ENCODE measurements around the gene MSI2. TPM values are rescaled to one million over a fixed set of nuclear protein-coding genes. Genes with fewer than 3 reads are reported as not detected.

The MSI2 gene
- total RNA-seq, 1 donor from 2014 or later, result 144 TPM

GRCh38 chr17:57236686-57237299, 19.5 kb upstream of the MSI2 start:
- TF ChIP-seq CTCF (IDR thresholded peaks at IDR 0.05; ENCODE audit: unreplicated experiment), result no peak
- Mint-ChIP-seq H3K36me3 (no peaks in the 10 kb centered on the region), H3K9me3 (no peaks in the 10 kb centered on the region), H3K4me1 (peaks cover 7% of the 10 kb centered on the region), H3K27me3 (ENCODE audit: low read depth) (no peaks in the 10 kb centered on the region), H3K27ac (no peak overlapping the region), H3K4me3 (no peak overlapping the region)
- DNase-seq (ENCODE audit: low spot score in 2 of 2, unreplicated experiment in 2 of 2), result no peak

GRCh38 chr17:57240648-57241047, 15.7 kb upstream of the MSI2 start:
- Mint-ChIP-seq H3K4me3 (no peak overlapping the region), H3K9me3 (no peaks in the 10 kb centered on the region), H3K4me1 (peaks cover 13% of the 10 kb centered on the region), H3K27me3 (ENCODE audit: low read depth) (no peaks in the 10 kb centered on the region), H3K27ac (no peak overlapping the region), H3K36me3 (no peaks in the 10 kb centered on the region)
- no peak for DNase-seq (ENCODE audit: low spot score in 2 of 2, unreplicated experiment in 2 of 2)
- TF ChIP-seq CTCF (IDR thresholded peaks at IDR 0.05; ENCODE audit: unreplicated experiment), result no peak

DNA sequence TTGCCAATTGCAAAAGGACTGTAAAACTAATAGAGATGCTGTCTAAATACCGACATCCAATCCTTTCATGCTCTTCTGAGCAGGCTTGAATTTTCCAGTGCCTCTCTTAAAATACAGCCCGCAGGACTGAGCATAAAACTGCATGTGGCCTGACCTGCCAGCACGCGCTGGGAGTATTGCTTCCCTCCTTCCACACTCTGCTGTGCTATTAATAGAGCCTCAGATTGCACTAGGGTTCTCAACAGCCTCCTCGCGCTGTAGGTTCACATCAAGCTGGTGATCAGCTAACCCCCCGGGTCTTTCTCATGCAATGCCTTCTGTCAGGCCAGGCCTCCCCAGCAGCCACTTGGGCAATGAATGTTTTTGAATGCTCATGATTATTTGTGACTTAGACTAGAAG, 14.2 kb upstream of the MSI2 start:
- Mint-ChIP-seq H3K27me3 (ENCODE audit: low read depth) (no peaks in the 10 kb centered on the region), H3K36me3 (no peaks in the 10 kb centered on the region), H3K4me3 (no peak overlapping the region), H3K9me3 (peaks cover 6% of the 10 kb centered on the region), H3K27ac (no peak overlapping the region), H3K4me1 (peaks cover 7% of the 10 kb centered on the region)
- TF ChIP-seq CTCF (IDR thresholded peaks at IDR 0.05; ENCODE audit: unreplicated experiment), result no peak
- DNase-seq (ENCODE audit: low spot score in 2 of 2, unreplicated experiment in 2 of 2), result no peak

DNA sequence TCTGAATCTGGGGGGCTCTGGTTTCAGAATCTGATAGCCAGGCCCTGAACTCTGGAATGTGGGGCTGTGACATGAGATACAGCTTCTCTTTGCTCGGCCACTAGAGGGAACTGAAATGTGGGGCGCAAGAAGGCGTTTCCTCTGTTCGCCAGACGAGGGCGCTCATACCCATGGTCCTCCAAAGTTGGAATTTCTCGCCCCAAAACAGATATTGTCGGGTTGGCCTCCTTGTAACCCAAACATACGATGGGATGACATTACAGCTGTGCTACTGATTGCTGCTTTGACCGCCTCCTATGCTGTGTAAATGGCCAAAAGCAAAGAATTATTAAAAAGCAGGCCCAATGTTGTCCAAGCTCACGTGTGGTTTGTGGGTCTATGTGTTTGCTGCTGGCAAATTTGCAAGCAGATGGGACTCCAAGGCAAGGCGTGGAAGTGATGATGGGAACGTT, 13.1 kb upstream of the MSI2 start:
- TF ChIP-seq CTCF (IDR thresholded peaks at IDR 0.05; ENCODE audit: unreplicated experiment), result peak; percentile 87
- H3K4me1 Mint-ChIP-seq, result peaks cover 6% of the 10 kb centered on the region
- H3K4me3 Mint-ChIP-seq, result no peak overlapping the region
- no peak overlapping the region for H3K27ac Mint-ChIP-seq
- no peaks in the 10 kb centered on the region for H3K36me3 Mint-ChIP-seq
- DNase-seq (ENCODE audit: low spot score in 2 of 2, unreplicated experiment in 2 of 2), result peak in 1 of 2 experiments; percentile 73
- no peaks in the 10 kb centered on the region for H3K27me3 Mint-ChIP-seq (ENCODE audit: low read depth)
- peaks cover 6% of the 10 kb centered on the region for H3K9me3 Mint-ChIP-seq

DNA sequence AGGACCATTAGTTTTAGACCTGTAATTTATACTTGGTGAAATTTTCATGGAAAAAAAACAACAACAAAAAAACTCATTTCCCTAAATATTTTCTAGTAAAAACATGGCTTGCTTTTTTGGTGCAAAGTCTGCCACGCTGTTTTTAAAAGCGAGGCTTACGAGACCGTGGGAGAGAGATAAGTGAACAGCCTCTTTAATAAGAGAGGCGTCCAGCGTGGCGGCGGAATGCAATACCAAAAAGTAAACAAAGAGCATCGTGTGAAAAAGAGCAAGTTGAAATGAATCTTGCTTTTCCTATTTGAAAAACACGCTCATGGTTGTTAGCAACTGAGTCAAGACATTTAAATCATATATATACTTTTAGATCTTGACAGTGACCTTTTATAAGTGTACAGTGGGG, 10.5 kb upstream of the MSI2 start:
- TF ChIP-seq CTCF (IDR thresholded peaks at IDR 0.05; ENCODE audit: unreplicated experiment), result no peak
- no peaks in the 10 kb centered on the region for H3K27me3 Mint-ChIP-seq (ENCODE audit: low read depth)
- no peak overlapping the region for H3K4me3 Mint-ChIP-seq
- H3K27ac Mint-ChIP-seq, result no peak overlapping the region
- peaks cover 6% of the 10 kb centered on the region for H3K4me1 Mint-ChIP-seq
- DNase-seq (ENCODE audit: low spot score in 2 of 2, unreplicated experiment in 2 of 2), result no peak
- H3K9me3 Mint-ChIP-seq, result peaks cover 23% of the 10 kb centered on the region
- peaks cover 5% of the 10 kb centered on the region for H3K36me3 Mint-ChIP-seq

DNA sequence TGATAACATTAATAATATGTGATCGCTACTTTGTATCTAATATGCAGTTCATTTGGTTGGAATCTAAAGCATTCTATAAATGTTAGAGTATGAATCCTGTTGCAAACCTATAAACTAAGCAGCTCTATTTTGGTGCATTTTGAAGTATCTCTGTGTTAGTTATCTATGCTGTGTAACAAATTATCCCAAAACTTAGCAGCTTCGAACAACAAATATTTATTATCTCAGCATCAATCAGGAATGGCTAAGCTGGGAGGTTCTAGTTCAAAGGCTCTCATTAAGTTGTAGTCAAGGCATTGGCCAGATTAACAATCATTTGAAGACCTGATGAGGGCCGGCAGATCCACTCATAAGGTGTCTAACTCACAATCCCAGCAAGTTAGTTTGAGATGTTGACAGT, 10.1 kb upstream of the MSI2 start:
- no peak overlapping the region for H3K27ac Mint-ChIP-seq
- H3K27me3 Mint-ChIP-seq (ENCODE audit: low read depth), result no peaks in the 10 kb centered on the region
- H3K9me3 Mint-ChIP-seq, result peaks cover 28% of the 10 kb centered on the region
- TF ChIP-seq CTCF (IDR thresholded peaks at IDR 0.05; ENCODE audit: unreplicated experiment), result no peak
- H3K36me3 Mint-ChIP-seq, result peaks cover 5% of the 10 kb centered on the region
- no peak overlapping the region for H3K4me3 Mint-ChIP-seq
- peaks cover 6% of the 10 kb centered on the region for H3K4me1 Mint-ChIP-seq
- no peak for DNase-seq (ENCODE audit: low spot score in 2 of 2, unreplicated experiment in 2 of 2)

Measured in mesothelial cell of epicardium (in vitro differentiated cells).